Testis (tissue), 2 donors: Measurements from ENCODE around the gene CPO.

Experiments
- CTCF ChIP-seq, 3 experiments: fragments of 450-650 bp in 2 of 3; fragments of 200-600 bp in 1 of 3; sonication (generic) in 1 of 3; IDR thresholded peaks; one replicate each; pipeline ENCODE4 v1.5.1; 2016 to 2019; ENCODE audit warnings: antibody characterized with exemption in 3 of 3, mild to moderate bottlenecking in 2 of 3, moderate library complexity in 1 of 3
- POLR2A ChIP-seq: fragments of 450-650 bp; IDR thresholded peaks from one replicate; pipeline ENCODE4 v1.6.1; 2017; ENCODE audit warnings: antibody characterized with exemption, mild to moderate bottlenecking, moderate library complexity

DNA sequence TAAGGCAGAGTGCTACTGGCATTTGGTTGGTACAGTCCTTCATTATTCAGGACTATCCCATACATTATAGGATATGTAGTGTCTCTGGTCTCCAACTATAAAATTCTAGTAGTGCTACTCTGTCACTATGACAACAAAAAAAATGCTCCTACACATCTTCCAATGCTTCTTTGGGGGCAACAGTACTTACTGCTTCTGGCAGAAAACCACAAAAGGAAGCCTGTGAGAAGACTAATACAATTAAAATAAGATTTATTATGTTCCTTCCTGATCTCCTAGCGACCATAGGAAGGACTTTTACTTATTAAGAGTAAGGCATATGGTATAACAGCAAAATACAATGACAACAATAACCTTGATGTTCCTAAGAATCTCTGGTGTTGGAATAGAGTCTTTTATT is 48.4 kb upstream of the CPO start:
- no peak for TF ChIP-seq CTCF (IDR thresholded peaks at IDR 0.05)
- TF ChIP-seq POLR2A: no peak
